Liver (tissue), 3 donors: ENCODE results near the gene PRR16.

Source experiments
- ATF3 ChIP-seq: IDR thresholded peaks from 2 replicates; pipeline ENCODE4 v1.6.1; 2016; ENCODE audit warnings: antibody characterized with exemption
- CTCF ChIP-seq: fragments of 150-350 bp; IDR thresholded peaks from 2 replicates; pipeline ENCODE4 v1.5.1; 2017; ENCODE audit warnings: improper control_type of control experiment, low read depth, low read length; ENCODE audit not compliant: missing input control
- EGR1 ChIP-seq, 2 donors: IDR thresholded peaks; 2 replicates each; pipeline ENCODE4 v1.6.1; 2016 to 2018; ENCODE audit warnings: antibody characterized with exemption in 2 of 2, low read depth in 2 of 2
- MAX ChIP-seq: IDR thresholded peaks from 2 replicates; pipeline ENCODE4 v1.6.1; 2016; ENCODE audit warnings: antibody characterized with exemption
- RAD21 ChIP-seq, 2 donors: IDR thresholded peaks; 2 replicates each; pipeline ENCODE4 v1.6.1; 2016; ENCODE audit warnings: antibody characterized with exemption in 2 of 2, mild to moderate bottlenecking in 2 of 2
- REST ChIP-seq: IDR thresholded peaks from 2 replicates; pipeline ENCODE4 v1.6.1; 2016; ENCODE audit warnings: antibody characterized with exemption, mild to moderate bottlenecking
- SP1 ChIP-seq: IDR thresholded peaks from 2 replicates; pipeline ENCODE4 v1.6.1; 2018; ENCODE audit warnings: antibody characterized with exemption, mild to moderate bottlenecking
- YY1 ChIP-seq: IDR thresholded peaks from 2 replicates; pipeline ENCODE4 v1.6.1; 2016; ENCODE audit warnings: antibody characterized with exemption, mild to moderate bottlenecking
- donor health status: healthy.
- donor health status: healthy.

- TF ChIP-seq CTCF = no peak
- TF ChIP-seq ATF3 = no peak
- no peak for TF ChIP-seq RAD21 (IDR thresholded peaks at IDR 0.05)
- TF ChIP-seq REST = no peak
- TF ChIP-seq EGR1 (IDR thresholded peaks at IDR 0.05; ENCODE audit: low read depth in 2 of 2) = no peak
- no peak for TF ChIP-seq YY1
- no peak for TF ChIP-seq SP1
- TF ChIP-seq MAX = no peak
Measured at GRCh38 chr5:120545007-120545406, 80.9 kb downstream of the PRR16 start.
